HG03575 (cell line): ENCODE data around the gene KAZALD1.

Source experiments
- ATAC-seq: cut with Tn5 transposase; IDR thresholded peaks from one replicate; pipeline ENCODE4 v1.9.1; 2021; ENCODE audit not compliant: unreplicated experiment, insufficient number of reproducible peaks, low FRiP score; ENCODE audit errors: extremely low read depth

KAZALD1 gene

DNA sequence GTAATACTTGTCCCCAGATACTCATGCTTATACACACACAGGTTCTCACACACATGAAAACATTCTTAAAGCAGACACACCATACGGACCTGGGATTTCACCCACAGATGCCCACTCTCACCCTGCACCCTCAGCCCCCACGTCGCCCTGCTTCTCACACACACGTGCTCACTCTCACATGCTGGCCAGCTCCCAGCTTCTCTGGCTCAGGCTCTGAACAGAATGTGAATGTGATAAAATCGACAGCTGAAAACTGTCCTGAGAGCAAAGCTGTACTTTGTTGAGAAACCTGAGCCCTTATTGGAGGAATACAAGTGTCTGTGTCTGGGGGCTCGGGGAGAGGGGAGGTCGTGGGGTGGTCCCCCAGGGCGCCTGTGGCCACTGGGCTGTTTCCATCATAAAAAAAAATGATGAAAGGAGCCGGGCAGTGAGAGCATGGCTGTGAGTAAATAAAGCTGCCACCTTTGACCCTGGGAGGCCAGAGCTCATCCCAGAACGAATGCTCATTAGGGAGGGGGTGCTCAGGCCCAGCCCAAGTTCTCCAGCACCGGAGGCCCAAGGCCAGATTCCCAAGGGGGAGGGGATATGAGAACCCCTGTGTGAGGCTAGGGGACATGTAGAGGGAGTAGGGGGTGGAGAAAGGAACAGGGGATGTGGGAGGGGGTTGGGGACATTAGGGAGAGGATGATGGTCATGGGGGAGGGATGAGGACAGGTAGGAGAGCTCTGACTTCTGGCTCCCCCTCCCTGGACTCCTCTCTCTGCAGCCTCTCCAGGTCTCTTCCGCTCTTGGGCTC lies 51.2 kb downstream of the KAZALD1 start:
- ATAC-seq, result no peak

DNA sequence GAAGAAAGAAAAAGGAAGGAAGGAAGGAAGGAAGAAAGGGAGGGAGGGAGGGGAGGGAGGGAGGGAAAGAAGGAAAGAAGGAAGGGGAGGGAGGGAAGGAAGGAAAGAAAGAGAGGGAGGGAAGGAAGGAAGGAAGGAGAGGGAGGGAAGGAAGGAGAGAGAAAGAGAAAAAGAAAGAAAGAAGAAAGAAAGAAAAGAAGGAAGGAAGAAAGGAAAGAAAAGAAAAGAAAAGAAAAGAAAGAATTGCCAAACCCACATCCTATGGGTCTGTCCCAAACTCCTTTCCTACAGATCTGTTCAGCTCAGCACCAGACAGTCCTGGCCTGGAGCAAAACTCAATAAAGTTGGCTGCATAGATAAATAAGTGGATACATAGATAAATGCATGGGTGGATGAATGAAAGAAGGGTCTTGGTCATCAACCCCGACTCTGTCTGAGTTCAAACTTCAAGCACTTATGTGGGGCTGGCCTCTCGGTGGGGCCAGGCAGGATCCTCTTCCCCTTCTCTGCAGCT lies 52.2 kb downstream of the KAZALD1 start:
- no peak for ATAC-seq

DNA sequence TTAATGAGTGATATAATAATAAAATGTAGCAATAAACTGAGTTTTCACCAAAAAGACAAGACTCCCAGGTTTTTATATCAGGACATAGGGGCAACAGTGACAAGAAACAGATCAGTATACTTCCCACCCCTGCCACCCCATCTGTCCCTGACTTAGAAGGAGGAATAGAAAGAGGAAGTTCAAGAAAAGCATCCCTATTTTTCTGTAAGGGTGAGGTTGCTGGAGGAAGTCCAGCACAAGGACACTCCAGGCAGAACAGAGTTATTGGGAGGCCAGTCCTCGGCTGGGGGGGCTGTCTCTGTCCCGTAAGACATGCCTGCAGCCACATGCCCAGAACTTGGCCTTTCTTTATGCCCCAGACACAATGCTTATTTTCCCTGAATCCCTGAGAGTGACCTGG lies 52.9 kb downstream of the KAZALD1 start:
- no peak for ATAC-seq
